Trophoblast cell (in vitro differentiated cells and primary cell): ENCODE data around the gene GIMAP4. TPM values are rescaled to one million over a fixed set of nuclear protein-coding genes. Genes with fewer than 3 reads are reported as not detected.
"Not testable (repeated sequence)": the region's sequence is repeated elsewhere in the genome, so short reads cannot be mapped to it uniquely, and the experiment has no call there.

Experiments used
- DNase-seq, 2 donors: peaks; one replicate each; pipeline ENCODE4 v3.0.0-alpha.2; 2016
- H2AFZ ChIP-seq: 2 replicates; pipeline ENCODE4 v1.6.1; 2013; ENCODE audit warnings: low read length, moderate library complexity, mild to moderate bottlenecking; ENCODE audit not compliant: insufficient read depth, poor library complexity
- H2AK5ac ChIP-seq: 2 replicates; pipeline ENCODE4 v1.6.1; 2013; ENCODE audit warnings: mild to moderate bottlenecking, low read length
- H2BK120ac ChIP-seq: 2 replicates; pipeline ENCODE4 v1.6.1; 2013; ENCODE audit warnings: low read length, mild to moderate bottlenecking, moderate library complexity; ENCODE audit not compliant: insufficient read depth, poor library complexity
- H2BK12ac ChIP-seq: 2 replicates; pipeline ENCODE4 v1.6.1; 2013; ENCODE audit warnings: mild to moderate bottlenecking, low read length, moderate library complexity
- H2BK5ac ChIP-seq: 2 replicates; pipeline ENCODE4 v1.6.1; 2013; ENCODE audit warnings: low read length, low read depth, moderate library complexity, mild to moderate bottlenecking; ENCODE audit not compliant: poor library complexity
- H3K14ac ChIP-seq: 2 replicates; pipeline ENCODE4 v1.6.1; 2013; ENCODE audit warnings: mild to moderate bottlenecking, low read length
- H3K18ac ChIP-seq: 2 replicates; pipeline ENCODE4 v1.6.1; 2013; ENCODE audit warnings: mild to moderate bottlenecking, low read length
- H3K23ac ChIP-seq: 2 replicates; pipeline ENCODE4 v1.6.1; 2013; ENCODE audit warnings: low read length
- H3K27ac ChIP-seq: 2 replicates; pipeline ENCODE4 v1.5.1; 2013; ENCODE audit warnings: low read depth, mild to moderate bottlenecking, inconsistent platforms, low read length, moderate library complexity
- H3K27me3 ChIP-seq: 2 replicates; pipeline ENCODE4 v1.6.1; 2013; ENCODE audit warnings: inconsistent platforms, mild to moderate bottlenecking, low read length, moderate library complexity; ENCODE audit not compliant: insufficient read depth
- H3K36me3 ChIP-seq, 2 experiments: 1 replicate in 1 of 2; 2 replicates in 1 of 2; pipeline ENCODE4 v1.6.1; 2013; ENCODE audit warnings: low read length in 2 of 2, mild to moderate bottlenecking in 2 of 2, moderate library complexity in 1 of 2; ENCODE audit not compliant: insufficient read depth in 2 of 2, control insufficient read depth in 1 of 2
- H3K4ac ChIP-seq: 2 replicates; pipeline ENCODE4 v1.6.1; 2013; ENCODE audit warnings: low read depth, mild to moderate bottlenecking, low read length, moderate library complexity
- H3K4me1 ChIP-seq, 2 experiments: 1 replicate in 1 of 2; 2 replicates in 1 of 2; pipeline ENCODE4 v1.6.1; 2013; ENCODE audit warnings: low read length in 2 of 2, mild to moderate bottlenecking in 2 of 2, moderate library complexity in 1 of 2; ENCODE audit not compliant: insufficient read depth in 2 of 2, control insufficient read depth in 1 of 2
- H3K4me2 ChIP-seq: 2 replicates; pipeline ENCODE4 v1.6.1; 2013; ENCODE audit warnings: inconsistent platforms, mild to moderate bottlenecking, low read length, moderate library complexity
- H3K4me3 ChIP-seq: 2 replicates; pipeline ENCODE4 v1.5.1; 2013; ENCODE audit warnings: mild to moderate bottlenecking, low read depth, low read length, inconsistent platforms
- H3K79me1 ChIP-seq: one replicate; pipeline ENCODE4 v1.6.1; 2013; ENCODE audit warnings: low read length
- H3K79me2 ChIP-seq: 2 replicates; pipeline ENCODE4 v1.6.1; 2013; ENCODE audit warnings: low read length, mild to moderate bottlenecking; ENCODE audit not compliant: control insufficient read depth, insufficient read depth, poor library complexity
- H3K9ac ChIP-seq: 2 replicates; pipeline ENCODE4 v1.6.1; 2013; ENCODE audit warnings: mild to moderate bottlenecking, low read length
- H3K9me3 ChIP-seq: 2 replicates; pipeline ENCODE4 v1.6.1; 2013; ENCODE audit warnings: low read depth, mild to moderate bottlenecking, control low read depth, inconsistent platforms, low read length; ENCODE audit not compliant: insufficient read depth
- H4K12ac ChIP-seq: 2 replicates; pipeline ENCODE4 v1.6.1; 2013; ENCODE audit warnings: low read depth, mild to moderate bottlenecking, low read length, moderate library complexity
- H4K8ac ChIP-seq: 2 replicates; pipeline ENCODE4 v1.6.1; 2013; ENCODE audit warnings: low read depth, mild to moderate bottlenecking, low read length, moderate library complexity
- H4K91ac ChIP-seq: one replicate; pipeline ENCODE4 v1.6.1; 2013; ENCODE audit warnings: low read depth, mild to moderate bottlenecking, low read length, moderate library complexity
- WGBS: extraction: QIAGEN DNeasy Blood & Tissue Kit; methylation state at CpG from one replicate; pipeline ENCODE4 v1.1.7; 2013; ENCODE audit warnings: missing lambda C conversion rate; ENCODE audit not compliant: insufficient read length, insufficient coverage; ENCODE audit errors: extremely low coverage; 5-methylcytosine and 5-hydroxymethylcytosine counted together
- polyA plus RNA-seq: library from polyadenylated mRNA; stranded (reverse); fragments of 200-250 nt; gene quantifications from 2 replicates; pipeline ENCODE4 v1.2.3, GENCODE V29; 2013

The GIMAP4 gene
- polyA plus RNA-seq = 0.03 TPM in 1 of 2 replicates, not detected in the other

DNA sequence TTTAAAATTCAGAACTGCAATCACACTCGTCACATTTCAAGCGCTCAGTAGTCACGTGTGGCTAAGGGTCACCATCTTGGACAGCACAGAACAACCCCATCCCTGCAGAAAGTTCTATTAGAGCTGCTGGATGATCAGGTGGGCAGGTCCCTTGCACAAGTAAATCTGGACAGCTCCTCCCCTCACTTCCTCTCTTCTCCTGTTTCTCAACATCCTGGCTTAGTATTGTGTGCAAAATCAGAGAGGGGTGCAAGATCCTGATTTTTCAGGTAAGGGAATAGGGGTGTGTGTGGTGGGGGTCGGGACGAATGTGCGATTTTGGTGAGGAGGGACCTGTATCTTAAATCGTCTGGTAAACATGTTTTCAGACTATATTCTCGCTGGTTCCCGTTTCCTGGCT, at the start of gene GIMAP4:
TSS of gene GIMAP4 (plus strand) at position 222 of the 400 bp plus-strand sequence. CDS start 2,512 bp downstream, outside the sequence.
- H4K8ac ChIP-seq = no peak within 1 kb of the TSS
- no peak within 1 kb of the TSS for H3K27ac ChIP-seq
- H2AK5ac ChIP-seq = no peak within 1 kb of the TSS
- no peak within 1 kb of the TSS for H3K23ac ChIP-seq
- no peak within 1 kb of the TSS for H2AFZ ChIP-seq
- H3K18ac ChIP-seq = no peak within 1 kb of the TSS
- H2BK5ac ChIP-seq = no peak within 1 kb of the TSS
- H3K79me1 ChIP-seq = no peaks in the 10 kb centered on the region
- H3K27me3 ChIP-seq = no peaks in the 10 kb centered on the region
- no peak within 1 kb of the TSS for H3K14ac ChIP-seq
- no peaks in the 10 kb centered on the region for H3K9me3 ChIP-seq
- no peak within 1 kb of the TSS for H3K4me2 ChIP-seq
- no peak within 1 kb of the TSS for H3K4ac ChIP-seq
- no peak within 1 kb of the TSS for H4K12ac ChIP-seq
- H3K79me2 ChIP-seq = no peaks in the 10 kb centered on the region
- H4K91ac ChIP-seq = no peak within 1 kb of the TSS
- H2BK12ac ChIP-seq = no peak within 1 kb of the TSS
- no peak within 1 kb of the TSS for H3K4me3 ChIP-seq
- no peak for DNase-seq
- no peaks in the 10 kb centered on the region for H3K4me1 ChIP-seq
- no peaks in the 10 kb centered on the region for H3K36me3 ChIP-seq
- WGBS = 100% methylated on average over 4 of the region's 9 CpGs
- no peak within 1 kb of the TSS for H2BK120ac ChIP-seq
- no peak within 1 kb of the TSS for H3K9ac ChIP-seq

DNA sequence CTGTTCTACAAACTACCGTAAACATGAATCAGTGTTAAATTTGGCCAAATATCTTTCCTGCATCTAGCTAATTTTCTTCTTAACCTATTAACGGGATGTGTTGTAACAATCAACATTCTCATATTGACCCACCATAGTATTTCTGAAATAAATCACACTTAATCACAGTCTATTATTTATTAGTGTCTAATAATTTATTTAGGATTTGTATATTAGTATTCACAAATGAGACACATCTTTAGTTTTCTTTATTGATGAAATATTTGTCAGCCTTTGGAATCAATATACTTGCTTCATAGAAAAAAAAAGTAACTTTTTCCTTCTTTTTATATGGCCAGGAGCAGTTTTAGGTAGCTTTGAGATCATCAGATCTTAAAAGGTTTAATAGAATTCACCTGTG, 47.9 kb upstream of the GIMAP4 start:
- H4K91ac ChIP-seq = no peak overlapping the region
- no peak overlapping the region for H3K4me3 ChIP-seq
- H2AFZ ChIP-seq = no peak overlapping the region
- H3K9ac ChIP-seq = no peak overlapping the region
- DNase-seq = no peak
- no peak overlapping the region for H2BK5ac ChIP-seq
- no peak overlapping the region for H4K12ac ChIP-seq
- H3K18ac ChIP-seq = no peak overlapping the region
- H3K27ac ChIP-seq = no peak overlapping the region
- H3K27me3 ChIP-seq = no peaks in the 10 kb centered on the region
- no peak overlapping the region for H2BK12ac ChIP-seq
- no peak overlapping the region for H3K23ac ChIP-seq
- WGBS = no CpG with 5 or more reads among the region's 2 CpGs
- no peaks in the 10 kb centered on the region for H3K79me2 ChIP-seq
- H2AK5ac ChIP-seq = no peak overlapping the region
- H3K14ac ChIP-seq = no peak overlapping the region
- no peaks in the 10 kb centered on the region for H3K36me3 ChIP-seq
- no peak overlapping the region for H2BK120ac ChIP-seq
- H3K9me3 ChIP-seq = no peaks in the 10 kb centered on the region
- no peak overlapping the region for H3K4me2 ChIP-seq
- no peak overlapping the region for H4K8ac ChIP-seq
- no peaks in the 10 kb centered on the region for H3K4me1 ChIP-seq
- H3K79me1 ChIP-seq = no peaks in the 10 kb centered on the region
- no peak overlapping the region for H3K4ac ChIP-seq

DNA sequence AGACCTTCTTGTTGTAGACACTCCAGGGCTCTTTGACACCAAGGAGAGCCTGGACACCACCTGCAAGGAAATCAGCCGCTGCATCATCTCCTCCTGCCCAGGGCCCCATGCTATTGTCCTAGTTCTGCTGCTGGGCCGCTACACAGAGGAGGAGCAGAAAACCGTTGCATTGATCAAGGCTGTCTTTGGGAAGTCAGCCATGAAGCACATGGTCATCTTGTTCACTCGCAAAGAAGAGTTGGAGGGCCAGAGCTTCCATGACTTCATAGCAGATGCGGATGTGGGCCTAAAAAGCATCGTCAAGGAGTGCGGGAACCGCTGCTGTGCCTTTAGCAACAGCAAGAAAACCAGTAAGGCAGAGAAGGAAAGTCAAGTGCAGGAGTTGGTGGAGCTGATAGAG, 47.0 kb upstream of the GIMAP4 start:
- Histone ChIP-seq H2BK120ac (no peak overlapping the region), H3K4me3 (no peak overlapping the region), H3K36me3 (no peaks in the 10 kb centered on the region), H3K18ac (no peak overlapping the region), H2BK12ac (no peak overlapping the region), H4K12ac (no peak overlapping the region), H2AK5ac (no peak overlapping the region), H3K27ac (no peak overlapping the region), H3K79me1 (no peaks in the 10 kb centered on the region), H3K9me3 (no peaks in the 10 kb centered on the region), H3K23ac (no peak overlapping the region), H3K14ac (no peak overlapping the region), H2AFZ (no peak overlapping the region), H4K91ac (no peak overlapping the region), H3K4me2 (no peak overlapping the region), H3K27me3 (no peaks in the 10 kb centered on the region), H4K8ac (no peak overlapping the region), H3K4me1 (no peaks in the 10 kb centered on the region), H3K79me2 (no peaks in the 10 kb centered on the region), H3K9ac (no peak overlapping the region), H3K4ac (no peak overlapping the region), H2BK5ac (no peak overlapping the region)
- DNase-seq = no peak
- WGBS = no CpG with 5 or more reads among the region's 8 CpGs

DNA sequence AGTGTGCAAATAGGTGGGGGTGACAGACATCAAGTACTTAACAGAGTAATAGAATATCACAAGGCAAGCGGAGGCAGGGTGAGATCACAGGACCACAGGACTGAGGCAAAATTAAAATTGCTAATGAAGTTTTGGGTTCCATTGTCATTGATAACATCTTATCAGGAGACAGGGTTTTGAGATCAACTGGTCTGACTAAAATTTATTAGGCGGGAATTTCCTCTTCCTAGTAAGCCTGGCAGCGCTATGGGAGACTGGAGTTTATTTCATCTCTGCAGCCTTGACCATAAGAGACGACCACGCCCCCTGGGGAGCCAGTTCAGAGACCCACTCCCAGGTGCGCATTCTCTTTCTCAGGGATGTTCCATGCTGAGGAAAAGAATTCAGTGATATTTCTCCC, 44.3 kb upstream of the GIMAP4 start:
- not testable (repeated sequence) for H3K27me3 ChIP-seq, H3K79me2 ChIP-seq, H3K4me2 ChIP-seq, H4K12ac ChIP-seq, H2AFZ ChIP-seq, H3K9ac ChIP-seq, H3K18ac ChIP-seq, H2BK12ac ChIP-seq, H2AK5ac ChIP-seq, H2BK120ac ChIP-seq, H4K91ac ChIP-seq, H3K14ac ChIP-seq, H3K23ac ChIP-seq, H3K36me3 ChIP-seq, DNase-seq, H3K9me3 ChIP-seq, H3K79me1 ChIP-seq, H3K4me1 ChIP-seq, H3K4me3 ChIP-seq, H3K27ac ChIP-seq, H4K8ac ChIP-seq, H3K4ac ChIP-seq, H2BK5ac ChIP-seq
- no CpG with 5 or more reads among the region's 6 CpGs for WGBS
